ENCODE data around the gene TLR9.
A peak's percentile ranks its signal among the peaks of the same experiment; 100 is the strongest.

TLR9 gene

GRCh38 chr3:52246728-52247408 lies 21.4 kb upstream of the TLR9 start:
- DNase-seq (ENCODE audit: low read depth, low spot score), result no peak
- no peaks in the 10 kb centered on the region for H3K9me3 ChIP-seq (ENCODE audit: insufficient read depth, low read length)
- TF ChIP-seq YY1 (IDR thresholded peaks at IDR 0.05; ENCODE audit: insufficient read depth, insufficient read length) (no peak), ZNF274 (IDR thresholded peaks at IDR 0.05; ENCODE audit: low read depth, low read length) (no peak), SUZ12 (IDR thresholded peaks at IDR 0.05; ENCODE audit: extremely low read depth, insufficient read depth, insufficient read length) (no peak)
- H3K4me1 ChIP-seq (ENCODE audit: insufficient read depth, insufficient read length), result peaks cover 22% of the 10 kb centered on the region
- no peak overlapping the region for H3K4me3 ChIP-seq (ENCODE audit: insufficient read length, low read depth)
- peaks cover 35% of the 10 kb centered on the region for H3K36me3 ChIP-seq (ENCODE audit: insufficient read depth, insufficient read length, low read length)
- H3K27me3 ChIP-seq (ENCODE audit: insufficient read depth, insufficient read length), result peaks cover 19% of the 10 kb centered on the region
- peak overlapping the region; percentile 81 for H3K9ac ChIP-seq (ENCODE audit: insufficient read length, low read depth)

GRCh38 chr3:52246264-52246620 lies 20.8 kb upstream of the TLR9 start:
- no peak for DNase-seq (ENCODE audit: low read depth, low spot score)
- peaks cover 19% of the 10 kb centered on the region for H3K27me3 ChIP-seq (ENCODE audit: insufficient read depth, insufficient read length)
- H3K9ac ChIP-seq (ENCODE audit: insufficient read length, low read depth), result peak overlapping the region; percentile 81
- peaks cover 30% of the 10 kb centered on the region for H3K36me3 ChIP-seq (ENCODE audit: insufficient read depth, insufficient read length, low read length)
- peak overlapping the region; percentile 51 for H3K4me3 ChIP-seq (ENCODE audit: insufficient read length, low read depth)
- TF ChIP-seq SUZ12 (IDR thresholded peaks at IDR 0.05; ENCODE audit: extremely low read depth, insufficient read depth, insufficient read length) (no peak), ZNF274 (IDR thresholded peaks at IDR 0.05; ENCODE audit: low read depth, low read length) (no peak), YY1 (IDR thresholded peaks at IDR 0.05; ENCODE audit: insufficient read depth, insufficient read length) (no peak)
- H3K9me3 ChIP-seq (ENCODE audit: insufficient read depth, low read length), result no peaks in the 10 kb centered on the region
- peaks cover 22% of the 10 kb centered on the region for H3K4me1 ChIP-seq (ENCODE audit: insufficient read depth, insufficient read length)

GRCh38 chr3:52245322-52246263 lies 20.1 kb upstream of the TLR9 start, which contains the start of gene PPM1M:
Gene PPM1M (plus strand): TSS chr3:52245759. CDS start chr3:52245825, 66 bp downstream.
- H3K9me3 ChIP-seq (ENCODE audit: insufficient read depth, low read length), result no peaks in the 10 kb centered on the region
- H3K36me3 ChIP-seq (ENCODE audit: insufficient read depth, insufficient read length, low read length), result peaks cover 28% of the 10 kb centered on the region
- peak; percentile 51 for DNase-seq (ENCODE audit: low read depth, low spot score)
- H3K9ac ChIP-seq (ENCODE audit: insufficient read length, low read depth), result peak within 1 kb of the TSS; percentile 81
- TF ChIP-seq YY1 (IDR thresholded peaks at IDR 0.05; ENCODE audit: insufficient read depth, insufficient read length) (no peak), SUZ12 (IDR thresholded peaks at IDR 0.05; ENCODE audit: extremely low read depth, insufficient read depth, insufficient read length) (no peak), ZNF274 (IDR thresholded peaks at IDR 0.05; ENCODE audit: low read depth, low read length) (no peak)
- H3K27me3 ChIP-seq (ENCODE audit: insufficient read depth, insufficient read length), result peaks cover 19% of the 10 kb centered on the region
- H3K4me1 ChIP-seq (ENCODE audit: insufficient read depth, insufficient read length), result peaks cover 22% of the 10 kb centered on the region
- H3K4me3 ChIP-seq (ENCODE audit: insufficient read length, low read depth), result peak within 1 kb of the TSS; percentile 51

GRCh38 chr3:52243791-52244628 lies 18.6 kb upstream of the TLR9 start:
- no peak for DNase-seq (ENCODE audit: low read depth, low spot score)
- H3K36me3 ChIP-seq (ENCODE audit: insufficient read depth, insufficient read length, low read length), result peaks cover 17% of the 10 kb centered on the region
- TF ChIP-seq ZNF274 (IDR thresholded peaks at IDR 0.05; ENCODE audit: low read depth, low read length), result no peak
- no peak for TF ChIP-seq YY1 (IDR thresholded peaks at IDR 0.05; ENCODE audit: insufficient read depth, insufficient read length)
- H3K9ac ChIP-seq (ENCODE audit: insufficient read length, low read depth), result peak overlapping the region; percentile 34
- H3K4me3 ChIP-seq (ENCODE audit: insufficient read length, low read depth), result no peak overlapping the region
- peaks cover 19% of the 10 kb centered on the region for H3K27me3 ChIP-seq (ENCODE audit: insufficient read depth, insufficient read length)
- peaks cover 26% of the 10 kb centered on the region for H3K4me1 ChIP-seq (ENCODE audit: insufficient read depth, insufficient read length)
- no peaks in the 10 kb centered on the region for H3K9me3 ChIP-seq (ENCODE audit: insufficient read depth, low read length)

- DNase-seq (ENCODE audit: low read depth, low spot score), result no peak
- H3K4me3 ChIP-seq (ENCODE audit: insufficient read length, low read depth), result no peak overlapping the region
- peaks cover 18% of the 10 kb centered on the region for H3K27me3 ChIP-seq (ENCODE audit: insufficient read depth, insufficient read length)
- H3K9me3 ChIP-seq (ENCODE audit: insufficient read depth, low read length), result no peaks in the 10 kb centered on the region
- H3K36me3 ChIP-seq (ENCODE audit: insufficient read depth, insufficient read length, low read length), result peaks cover 9% of the 10 kb centered on the region
- peaks cover 32% of the 10 kb centered on the region for H3K4me1 ChIP-seq (ENCODE audit: insufficient read depth, insufficient read length)
- TF ChIP-seq SUZ12 (IDR thresholded peaks at IDR 0.05; ENCODE audit: extremely low read depth, insufficient read depth, insufficient read length), result no peak
- TF ChIP-seq YY1 (IDR thresholded peaks at IDR 0.05; ENCODE audit: insufficient read depth, insufficient read length), result no peak
- no peak for TF ChIP-seq ZNF274 (IDR thresholded peaks at IDR 0.05; ENCODE audit: low read depth, low read length)
- no peak overlapping the region for H3K9ac ChIP-seq (ENCODE audit: insufficient read length, low read depth)
Measured at GRCh38 chr3:52242039-52242438, 16.6 kb upstream of the TLR9 start.

GRCh38 chr3:52240886-52241370 lies 15.5 kb upstream of the TLR9 start:
- peaks cover 29% of the 10 kb centered on the region for H3K4me1 ChIP-seq (ENCODE audit: insufficient read depth, insufficient read length)
- H3K9ac ChIP-seq (ENCODE audit: insufficient read length, low read depth), result no peak overlapping the region
- no peaks in the 10 kb centered on the region for H3K9me3 ChIP-seq (ENCODE audit: insufficient read depth, low read length)
- TF ChIP-seq YY1 (IDR thresholded peaks at IDR 0.05; ENCODE audit: insufficient read depth, insufficient read length), result no peak
- TF ChIP-seq ZNF274 (IDR thresholded peaks at IDR 0.05; ENCODE audit: low read depth, low read length), result no peak
- no peak for TF ChIP-seq SUZ12 (IDR thresholded peaks at IDR 0.05; ENCODE audit: extremely low read depth, insufficient read depth, insufficient read length)
- H3K27me3 ChIP-seq (ENCODE audit: insufficient read depth, insufficient read length), result peaks cover 7% of the 10 kb centered on the region
- DNase-seq (ENCODE audit: low read depth, low spot score), result no peak
- peaks cover 9% of the 10 kb centered on the region for H3K36me3 ChIP-seq (ENCODE audit: insufficient read depth, insufficient read length, low read length)
- H3K4me3 ChIP-seq (ENCODE audit: insufficient read length, low read depth), result no peak overlapping the region

Data from NT2/D1 (cell line).